HepG2 (cell line): Measurements from ENCODE around the gene ZNF48. TPM values are rescaled to one million over a fixed set of nuclear protein-coding genes. Genes with fewer than 3 reads are reported as not detected.
A peak's percentile ranks its signal among the peaks of the same experiment; 100 is the strongest.

Experiments
- ATAD3A ChIP-seq: sonication (generic); formaldehyde crosslinking; IDR thresholded peaks from 2 replicates; pipeline ENCODE4 v1.4.0; 2020; ENCODE audit warnings: missing genetic modification reagents
- KAT7 ChIP-seq: IDR thresholded peaks from 2 replicates; pipeline ENCODE4 v1.6.1; 2018; ENCODE audit warnings: borderline replicate concordance, missing compliant biosample characterization
- KDM5B ChIP-seq: sonication (generic); formaldehyde crosslinking; IDR thresholded peaks from 2 replicates; pipeline ENCODE4 v1.4.0; 2020; ENCODE audit warnings: missing genetic modification reagents, mild to moderate bottlenecking, borderline replicate concordance
- LCORL ChIP-seq, 2 experiments: fragments of 450-650 bp in 1 of 2; sonication (generic) in 1 of 2; formaldehyde crosslinking in 1 of 2; IDR thresholded peaks; 2 replicates each; pipeline versions ENCODE4 v1.5.0 to v1.6.1; 2017 to 2020; ENCODE audit warnings: antibody characterized with exemption in 1 of 2, missing genetic modification reagents in 1 of 2
- MAZ ChIP-seq, 2 experiments: sonication (generic) in 1 of 2; formaldehyde crosslinking in 1 of 2; IDR thresholded peaks; 2 replicates each; pipeline versions ENCODE4 v1.5.0 to v1.6.1; 2012 to 2020; ENCODE audit warnings: low read depth in 2 of 2, mild to moderate bottlenecking in 2 of 2, borderline replicate concordance in 1 of 2, improper control_type of control experiment in 1 of 2, low read length in 1 of 2, missing genetic modification reagents in 1 of 2, moderate library complexity in 1 of 2
- MEIS2 ChIP-seq: sonication (generic); formaldehyde crosslinking; IDR thresholded peaks from 2 replicates; pipeline ENCODE4 v1.9.0; 2021; ENCODE audit warnings: mild to moderate bottlenecking, missing genetic modification reagents
- NFYB ChIP-seq: sonication (generic); formaldehyde crosslinking; IDR thresholded peaks from 2 replicates; pipeline ENCODE4 v1.4.0; 2020; ENCODE audit warnings: missing genetic modification reagents
- RBFOX2 ChIP-seq: fragments of 200-400 bp; formaldehyde crosslinking; IDR thresholded peaks from 2 replicates; pipeline ENCODE4 v1.6.1; 2017; ENCODE audit warnings: low read depth, mild to moderate bottlenecking, low read length
- SMAD3 ChIP-seq: sonication (generic); formaldehyde crosslinking; IDR thresholded peaks from 2 replicates; pipeline ENCODE4 v1.4.0; 2020; ENCODE audit warnings: missing genetic modification reagents
- TSC22D2 ChIP-seq: sonication (generic); formaldehyde crosslinking; IDR thresholded peaks from 2 replicates; pipeline ENCODE4 v1.5.1; 2020; ENCODE audit warnings: missing genetic modification reagents, mild to moderate bottlenecking, borderline replicate concordance
- YEATS4 ChIP-seq: sonication (generic); formaldehyde crosslinking; IDR thresholded peaks from 2 replicates; pipeline ENCODE4 v1.4.0; 2020; ENCODE audit warnings: missing genetic modification reagents, borderline replicate concordance
- ZNF546 ChIP-seq: sonication (generic); formaldehyde crosslinking; conservative IDR thresholded peaks from 2 replicates; pipeline ENCODE4 v1.8.1; 2023; ENCODE audit warnings: mild to moderate bottlenecking, missing genetic modification reagents
- polyA plus RNA-seq, 8 experiments: library from polyadenylated mRNA; depleted of rRNA in 3 of 8; stranded (reverse) in 7 of 8; unstranded in 1 of 8; fragments of >200 nt; fragmentation: Illumina TruSeq in 4 of 8; extraction: Trizol in 4 of 8; gene quantifications; 2 replicates each; pipeline versions ENCODE4 v1.2.1 to v1.2.3, GENCODE V29; 2011 to 2016; ENCODE audit warnings: low read depth in 4 of 8, missing spikeins in 1 of 8, mixed read lengths in 1 of 8; ENCODE audit not compliant: insufficient read depth in 1 of 8
- total RNA-seq, 5 experiments: library from RNA; depleted of rRNA; stranded (reverse); fragments of >200 nt; fragmentation: Illumina TruSeq; extraction: Trizol; gene quantifications; 2 replicates each; pipeline ENCODE4 v1.2.3, GENCODE V29; 2016; ENCODE audit warnings: low read depth in 1 of 5
- TF ChIP-seq, protein P1 (sequence below): sonication (generic); formaldehyde crosslinking; IDR thresholded peaks from 2 replicates; pipeline ENCODE4 v1.8.1; 2023; ENCODE audit warnings: mild to moderate bottlenecking, missing genetic modification reagents
- TF ChIP-seq, protein P2 (sequence below): sonication (generic); formaldehyde crosslinking; IDR thresholded peaks from 2 replicates; pipeline ENCODE4 v1.5.1; 2020; ENCODE audit warnings: mild to moderate bottlenecking, missing genetic modification reagents, borderline replicate concordance
- TF ChIP-seq, protein P3 (sequence below): sonication (generic); formaldehyde crosslinking; IDR thresholded peaks from 2 replicates; pipeline ENCODE4 v1.5.1; 2020; ENCODE audit warnings: missing genetic modification reagents, mild to moderate bottlenecking, borderline replicate concordance
- TF ChIP-seq, protein P4 (sequence below): sonication (generic); formaldehyde crosslinking; IDR thresholded peaks from 2 replicates; pipeline ENCODE4 v1.4.0; 2020; ENCODE audit warnings: missing genetic modification reagents
- TF ChIP-seq, protein P5 (sequence below): sonication (generic); formaldehyde crosslinking; IDR thresholded peaks from 2 replicates; pipeline ENCODE4 v1.4.0; 2020; ENCODE audit warnings: missing genetic modification reagents, borderline replicate concordance

Gene ZNF48
- total and polyA plus RNA-seq, 2 of the 13 experiments (the other 11 are each of a cell fraction or from before 2014, with no cell fraction given): 9.9 to 12.3 TPM

DNA sequence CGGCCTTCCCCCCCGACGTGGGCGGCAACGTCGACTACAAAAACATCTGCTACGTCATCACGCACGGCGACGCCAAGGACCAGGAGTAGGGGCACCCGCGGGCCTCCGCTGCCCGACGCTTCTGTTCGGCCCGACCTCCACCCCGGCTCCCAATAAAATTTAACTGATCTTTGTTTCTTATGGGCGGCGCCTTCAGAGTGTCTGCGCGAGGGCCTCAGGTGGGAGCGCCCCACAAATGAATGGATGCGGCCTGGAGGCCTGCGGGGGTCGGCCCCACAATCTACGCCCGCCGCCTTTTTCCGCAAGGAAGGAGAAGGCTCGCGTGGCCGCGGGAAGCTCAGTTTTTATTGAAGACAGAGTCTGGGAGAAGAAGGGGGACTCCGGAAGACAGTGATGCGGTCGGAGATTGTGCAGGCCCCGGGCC, 17.4 kb upstream of the ZNF48 start (continued):
- TF ChIP-seq, protein P1, sequence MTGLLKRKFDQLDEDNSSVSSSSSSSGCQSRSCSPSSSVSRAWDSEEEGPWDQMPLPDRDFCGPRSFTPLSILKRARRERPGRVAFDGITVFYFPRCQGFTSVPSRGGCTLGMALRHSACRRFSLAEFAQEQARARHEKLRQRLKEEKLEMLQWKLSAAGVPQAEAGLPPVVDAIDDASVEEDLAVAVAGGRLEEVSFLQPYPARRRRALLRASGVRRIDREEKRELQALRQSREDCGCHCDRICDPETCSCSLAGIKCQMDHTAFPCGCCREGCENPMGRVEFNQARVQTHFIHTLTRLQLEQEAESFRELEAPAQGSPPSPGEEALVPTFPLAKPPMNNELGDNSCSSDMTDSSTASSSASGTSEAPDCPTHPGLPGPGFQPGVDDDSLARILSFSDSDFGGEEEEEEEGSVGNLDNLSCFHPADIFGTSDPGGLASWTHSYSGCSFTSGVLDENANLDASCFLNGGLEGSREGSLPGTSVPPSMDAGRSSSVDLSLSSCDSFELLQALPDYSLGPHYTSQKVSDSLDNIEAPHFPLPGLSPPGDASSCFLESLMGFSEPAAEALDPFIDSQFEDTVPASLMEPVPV (CRISPR knock-in tag): peak; percentile 37; the same call in 1 of the 2 replicates
- TF ChIP-seq TSC22D2 (CRISPR knock-in tag) (no peak), NFYB (CRISPR knock-in tag) (no peak), KDM5B (CRISPR knock-in tag) (no peak), MEIS2 (peak; percentile 35; the same call in 1 of the 2 replicates), MAZ (IDR thresholded peaks at IDR 0.05; ENCODE audit: borderline replicate concordance, low read depth, low read length) (no peak), MAZ (CRISPR knock-in tag; IDR thresholded peaks at IDR 0.05; ENCODE audit: low read depth) (peak; percentile 60; the same call in 1 of the 2 replicates), ATAD3A (CRISPR knock-in tag) (no peak), KAT7 (CRISPR knock-in tag) (no peak), YEATS4 (no peak; the same call in 1 of the 2 replicates), ZNF546 (CRISPR knock-in tag) (0 out of 2 replicates have a peak, but pooled peaks have one; percentile 15), LCORL (IDR thresholded peaks at IDR 0.05) (no peak), LCORL (CRISPR knock-in tag; IDR thresholded peaks at IDR 0.05) (0 out of 2 replicates have a peak, but pooled peaks have one; percentile 50), SMAD3 (CRISPR knock-in tag) (no peak), RBFOX2 (peak; percentile 78; the same call in 1 of the 2 replicates)
- TF ChIP-seq, protein P2, sequence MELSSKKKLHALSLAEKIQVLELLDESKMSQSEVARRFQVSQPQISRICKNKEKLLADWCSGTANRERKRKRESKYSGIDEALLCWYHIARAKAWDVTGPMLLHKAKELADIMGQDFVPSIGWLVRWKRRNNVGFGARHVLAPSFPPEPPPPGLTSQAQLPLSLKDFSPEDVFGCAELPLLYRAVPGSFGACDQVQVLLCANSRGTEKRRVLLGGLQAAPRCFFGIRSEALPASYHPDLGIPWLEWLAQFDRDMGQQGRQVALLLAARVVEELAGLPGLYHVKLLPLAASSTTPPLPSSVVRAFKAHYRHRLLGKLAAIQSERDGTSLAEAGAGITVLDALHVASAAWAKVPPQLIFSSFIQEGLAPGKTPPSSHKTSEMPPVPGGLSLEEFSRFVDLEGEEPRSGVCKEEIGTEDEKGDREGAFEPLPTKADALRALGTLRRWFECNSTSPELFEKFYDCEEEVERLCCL (CRISPR knock-in tag): 0 out of 2 replicates have a peak, but pooled peaks have one; percentile 30
- TF ChIP-seq, protein P3, sequence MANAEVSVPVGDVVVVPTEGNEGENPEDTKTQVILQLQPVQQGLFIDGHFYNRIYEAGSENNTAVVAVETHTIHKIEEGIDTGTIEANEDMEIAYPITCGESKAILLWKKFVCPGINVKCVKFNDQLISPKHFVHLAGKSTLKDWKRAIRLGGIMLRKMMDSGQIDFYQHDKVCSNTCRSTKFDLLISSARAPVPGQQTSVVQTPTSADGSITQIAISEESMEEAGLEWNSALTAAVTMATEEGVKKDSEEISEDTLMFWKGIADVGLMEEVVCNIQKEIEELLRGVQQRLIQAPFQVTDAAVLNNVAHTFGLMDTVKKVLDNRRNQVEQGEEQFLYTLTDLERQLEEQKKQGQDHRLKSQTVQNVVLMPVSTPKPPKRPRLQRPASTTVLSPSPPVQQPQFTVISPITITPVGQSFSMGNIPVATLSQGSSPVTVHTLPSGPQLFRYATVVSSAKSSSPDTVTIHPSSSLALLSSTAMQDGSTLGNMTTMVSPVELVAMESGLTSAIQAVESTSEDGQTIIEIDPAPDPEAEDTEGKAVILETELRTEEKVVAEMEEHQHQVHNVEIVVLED (CRISPR knock-in tag): peak; percentile 97
- TF ChIP-seq, protein P4, sequence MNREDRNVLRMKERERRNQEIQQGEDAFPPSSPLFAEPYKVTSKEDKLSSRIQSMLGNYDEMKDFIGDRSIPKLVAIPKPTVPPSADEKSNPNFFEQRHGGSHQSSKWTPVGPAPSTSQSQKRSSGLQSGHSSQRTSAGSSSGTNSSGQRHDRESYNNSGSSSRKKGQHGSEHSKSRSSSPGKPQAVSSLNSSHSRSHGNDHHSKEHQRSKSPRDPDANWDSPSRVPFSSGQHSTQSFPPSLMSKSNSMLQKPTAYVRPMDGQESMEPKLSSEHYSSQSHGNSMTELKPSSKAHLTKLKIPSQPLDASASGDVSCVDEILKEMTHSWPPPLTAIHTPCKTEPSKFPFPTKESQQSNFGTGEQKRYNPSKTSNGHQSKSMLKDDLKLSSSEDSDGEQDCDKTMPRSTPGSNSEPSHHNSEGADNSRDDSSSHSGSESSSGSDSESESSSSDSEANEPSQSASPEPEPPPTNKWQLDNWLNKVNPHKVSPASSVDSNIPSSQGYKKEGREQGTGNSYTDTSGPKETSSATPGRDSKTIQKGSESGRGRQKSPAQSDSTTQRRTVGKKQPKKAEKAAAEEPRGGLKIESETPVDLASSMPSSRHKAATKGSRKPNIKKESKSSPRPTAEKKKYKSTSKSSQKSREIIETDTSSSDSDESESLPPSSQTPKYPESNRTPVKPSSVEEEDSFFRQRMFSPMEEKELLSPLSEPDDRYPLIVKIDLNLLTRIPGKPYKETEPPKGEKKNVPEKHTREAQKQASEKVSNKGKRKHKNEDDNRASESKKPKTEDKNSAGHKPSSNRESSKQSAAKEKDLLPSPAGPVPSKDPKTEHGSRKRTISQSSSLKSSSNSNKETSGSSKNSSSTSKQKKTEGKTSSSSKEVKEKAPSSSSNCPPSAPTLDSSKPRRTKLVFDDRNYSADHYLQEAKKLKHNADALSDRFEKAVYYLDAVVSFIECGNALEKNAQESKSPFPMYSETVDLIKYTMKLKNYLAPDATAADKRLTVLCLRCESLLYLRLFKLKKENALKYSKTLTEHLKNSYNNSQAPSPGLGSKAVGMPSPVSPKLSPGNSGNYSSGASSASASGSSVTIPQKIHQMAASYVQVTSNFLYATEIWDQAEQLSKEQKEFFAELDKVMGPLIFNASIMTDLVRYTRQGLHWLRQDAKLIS (CRISPR knock-in tag): no peak
- TF ChIP-seq, protein P5, sequence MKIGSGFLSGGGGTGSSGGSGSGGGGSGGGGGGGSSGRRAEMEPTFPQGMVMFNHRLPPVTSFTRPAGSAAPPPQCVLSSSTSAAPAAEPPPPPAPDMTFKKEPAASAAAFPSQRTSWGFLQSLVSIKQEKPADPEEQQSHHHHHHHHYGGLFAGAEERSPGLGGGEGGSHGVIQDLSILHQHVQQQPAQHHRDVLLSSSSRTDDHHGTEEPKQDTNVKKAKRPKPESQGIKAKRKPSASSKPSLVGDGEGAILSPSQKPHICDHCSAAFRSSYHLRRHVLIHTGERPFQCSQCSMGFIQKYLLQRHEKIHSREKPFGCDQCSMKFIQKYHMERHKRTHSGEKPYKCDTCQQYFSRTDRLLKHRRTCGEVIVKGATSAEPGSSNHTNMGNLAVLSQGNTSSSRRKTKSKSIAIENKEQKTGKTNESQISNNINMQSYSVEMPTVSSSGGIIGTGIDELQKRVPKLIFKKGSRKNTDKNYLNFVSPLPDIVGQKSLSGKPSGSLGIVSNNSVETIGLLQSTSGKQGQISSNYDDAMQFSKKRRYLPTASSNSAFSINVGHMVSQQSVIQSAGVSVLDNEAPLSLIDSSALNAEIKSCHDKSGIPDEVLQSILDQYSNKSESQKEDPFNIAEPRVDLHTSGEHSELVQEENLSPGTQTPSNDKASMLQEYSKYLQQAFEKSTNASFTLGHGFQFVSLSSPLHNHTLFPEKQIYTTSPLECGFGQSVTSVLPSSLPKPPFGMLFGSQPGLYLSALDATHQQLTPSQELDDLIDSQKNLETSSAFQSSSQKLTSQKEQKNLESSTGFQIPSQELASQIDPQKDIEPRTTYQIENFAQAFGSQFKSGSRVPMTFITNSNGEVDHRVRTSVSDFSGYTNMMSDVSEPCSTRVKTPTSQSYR: no peak
